NCI-H345 (cell line): ENCODE measurements around the gene TMEM14B.
"Not testable (repeated sequence)": the region's sequence is repeated elsewhere in the genome, so short reads cannot be mapped to it uniquely, and the experiment has no call there.

Experiments
- DNase-seq: peaks from one replicate; lab custom pipeline; 2025; lab: John Stamatoyannopoulos, UW

Gene TMEM14B

DNA sequence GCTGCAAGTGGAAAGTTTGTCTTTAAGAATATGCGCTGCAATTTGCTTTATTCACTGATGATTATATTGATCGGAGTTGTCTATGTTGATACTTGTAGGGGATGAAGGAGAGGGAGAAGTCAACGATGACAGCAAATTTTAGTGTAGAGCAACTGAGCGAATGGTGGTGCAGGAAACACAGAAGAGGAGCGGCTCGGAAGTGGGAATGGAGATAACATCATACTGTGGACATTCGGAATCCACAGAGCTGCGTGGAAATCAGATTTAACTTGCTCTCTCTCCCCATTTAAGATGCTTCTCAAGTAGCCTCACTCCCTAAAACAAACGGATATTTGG, 722 bp upstream of the TMEM14B start:
- DNase-seq = no peak

DNA sequence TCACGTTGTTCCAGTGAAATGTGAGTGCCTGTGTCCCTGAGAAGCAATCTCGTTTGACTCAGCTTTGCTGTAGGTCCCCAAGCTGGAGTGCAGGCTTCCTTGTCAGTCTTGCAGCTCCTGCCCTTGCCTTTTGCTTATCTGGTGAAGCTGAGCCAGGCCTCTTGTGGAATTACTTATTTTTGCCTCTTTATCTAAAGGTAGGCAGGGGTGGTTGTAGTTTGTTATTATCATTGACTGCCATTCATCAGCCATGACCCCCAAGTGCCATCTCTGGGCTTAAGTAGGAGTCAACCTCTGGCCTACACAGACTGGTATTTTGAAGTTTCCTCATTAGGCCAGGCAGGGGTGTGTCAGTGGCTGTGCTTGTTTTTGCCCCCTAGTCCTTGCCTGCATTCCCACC, 2.1 kb downstream of the TMEM14B start:
- no peak for DNase-seq

DNA sequence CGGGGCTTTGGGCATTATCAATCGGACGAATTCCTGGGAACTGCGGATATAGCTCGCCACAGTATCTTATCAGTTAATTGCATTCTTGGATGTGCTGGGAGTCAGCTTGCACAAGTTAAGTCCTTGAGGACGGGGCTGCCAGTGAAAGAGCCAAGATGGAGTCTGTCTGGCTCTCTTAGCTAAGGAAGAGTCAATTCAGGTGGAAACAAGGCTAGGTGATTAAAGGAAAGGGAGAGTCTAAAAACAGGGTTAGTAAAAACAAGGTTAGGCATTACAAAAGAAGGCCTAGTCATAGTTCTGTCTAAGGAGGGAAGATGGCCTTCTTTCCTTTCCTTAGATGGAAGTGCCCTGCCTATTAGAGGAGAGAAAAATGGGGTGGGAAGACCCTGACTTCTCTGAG, 3.0 kb downstream of the TMEM14B start:
- DNase-seq = not testable (repeated sequence)

DNA sequence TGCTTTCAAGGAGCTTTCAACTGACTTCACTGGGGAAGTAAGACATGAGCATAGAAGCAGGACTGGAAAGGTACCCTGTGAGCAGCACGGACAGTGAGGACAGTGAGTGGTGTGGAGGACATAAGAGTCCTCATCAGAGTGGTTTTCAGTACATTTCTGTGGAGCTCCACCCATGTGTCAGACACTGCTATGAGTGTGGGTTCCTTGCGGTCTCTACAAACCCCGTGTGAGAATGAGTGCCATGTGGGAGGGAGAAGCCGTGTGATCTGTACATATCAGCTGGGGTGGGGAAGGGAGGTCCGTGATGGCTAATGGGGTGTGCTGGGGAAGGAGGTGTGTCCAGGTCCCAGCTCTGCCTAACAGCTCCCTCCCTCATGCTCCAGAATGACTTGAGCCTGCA, 4.2 kb downstream of the TMEM14B start:
- not testable (repeated sequence) for DNase-seq

DNA sequence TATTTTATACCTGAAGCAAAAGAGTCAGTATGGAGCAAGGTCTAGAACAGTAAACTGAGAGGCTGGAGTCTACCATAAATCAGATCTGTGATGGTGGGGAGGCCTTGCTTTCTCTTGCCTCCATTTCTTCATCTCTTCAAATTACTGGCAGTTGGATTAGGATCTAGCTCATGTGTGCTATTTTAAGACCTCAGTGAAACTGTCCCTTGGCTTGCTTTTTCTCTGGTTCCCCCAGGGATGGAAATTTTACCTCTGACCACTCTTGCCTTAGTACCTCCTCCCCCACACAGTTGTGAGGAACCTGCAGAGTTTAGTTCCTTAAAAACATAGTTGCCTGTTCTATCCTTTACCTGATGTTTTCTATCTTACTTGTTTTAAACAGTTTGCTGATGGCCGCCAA, 8.5 kb downstream of the TMEM14B start:
- no peak for DNase-seq

DNA sequence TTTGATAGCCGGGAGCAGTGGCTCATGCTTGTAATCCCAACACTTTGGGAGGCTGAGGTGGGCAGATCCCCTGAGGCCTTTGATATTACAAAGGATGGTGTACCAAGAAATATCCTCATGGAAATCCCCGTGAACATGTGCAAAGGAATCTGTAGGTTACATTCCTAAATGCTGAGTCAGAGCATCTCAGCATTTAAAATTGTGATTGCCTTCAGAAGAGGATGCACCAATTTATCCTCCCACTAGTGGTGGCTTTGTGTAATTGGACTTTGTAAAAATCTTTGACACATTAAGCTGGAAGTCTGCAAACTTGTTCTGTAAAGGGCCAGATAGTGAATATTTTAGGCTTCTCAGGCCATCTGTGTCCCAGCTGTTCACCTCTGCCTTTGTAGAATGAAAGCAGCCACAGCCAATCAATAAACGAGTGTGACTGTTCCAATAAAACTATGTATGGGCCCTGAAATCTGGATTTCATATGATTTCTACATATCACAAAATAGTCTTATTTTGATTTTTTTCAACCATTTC, 11.8 kb downstream of the TMEM14B start:
- DNase-seq = no peak

DNA sequence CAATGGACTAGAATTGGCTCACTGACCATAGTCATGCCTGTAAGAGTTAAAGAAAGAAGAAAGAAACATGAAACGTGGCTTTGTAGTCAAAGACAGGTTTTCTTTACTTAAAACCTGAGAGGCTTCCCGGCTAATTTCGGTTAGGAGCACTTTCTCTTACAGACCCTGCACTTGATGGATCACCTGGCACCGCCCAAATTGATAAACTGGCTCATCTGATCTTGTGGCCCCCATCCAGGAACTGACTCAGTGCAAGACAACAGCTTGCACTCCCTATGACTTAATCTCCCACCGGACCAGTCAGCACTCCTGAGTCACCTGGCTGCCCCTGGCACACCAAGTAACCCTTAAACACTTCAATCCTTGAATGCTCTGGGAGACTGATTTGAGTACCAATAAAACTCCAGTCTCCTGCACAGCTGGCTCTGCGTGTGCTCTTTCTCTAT, 12.3 kb downstream of the TMEM14B start:
- no peak for DNase-seq

DNA sequence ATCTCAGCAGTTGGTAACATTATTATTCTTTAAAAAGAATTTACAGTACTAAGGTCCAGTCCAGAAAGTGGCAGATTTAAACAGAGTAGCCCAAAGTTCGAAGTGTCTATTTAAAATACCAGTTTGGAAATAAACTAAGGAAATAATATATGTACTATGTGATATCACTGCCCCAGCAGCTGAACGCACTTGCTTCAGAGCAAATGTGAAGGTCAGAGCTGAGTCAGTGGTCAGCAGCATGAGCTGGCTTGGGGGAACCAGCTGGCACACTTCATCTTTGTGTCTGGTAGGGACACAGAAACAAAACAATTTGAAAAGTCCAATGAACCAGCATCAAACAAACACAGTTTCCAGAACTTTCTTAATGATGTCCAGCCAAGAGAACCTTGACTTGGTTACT, 15.4 kb downstream of the TMEM14B start:
- no peak for DNase-seq

DNA sequence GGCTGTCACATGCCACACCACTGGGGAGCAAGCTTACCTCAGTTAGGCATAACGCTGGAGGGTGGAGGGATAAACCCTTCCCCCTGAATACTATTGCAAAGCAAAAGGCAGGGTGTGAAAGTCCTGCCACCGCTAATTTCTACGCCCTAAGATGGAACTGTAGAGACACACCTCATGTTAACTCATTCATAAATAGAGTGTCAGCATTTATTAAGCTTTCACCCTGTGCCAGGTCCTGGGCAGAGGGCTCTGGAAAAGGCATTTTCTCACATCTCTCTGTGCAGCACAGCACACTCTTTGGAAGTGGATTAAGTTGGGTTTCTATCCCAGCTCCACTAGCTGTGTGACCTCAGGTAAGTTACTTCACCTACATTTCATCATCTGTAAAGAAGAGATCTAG, 21.8 kb downstream of the TMEM14B start:
- DNase-seq = no peak

DNA sequence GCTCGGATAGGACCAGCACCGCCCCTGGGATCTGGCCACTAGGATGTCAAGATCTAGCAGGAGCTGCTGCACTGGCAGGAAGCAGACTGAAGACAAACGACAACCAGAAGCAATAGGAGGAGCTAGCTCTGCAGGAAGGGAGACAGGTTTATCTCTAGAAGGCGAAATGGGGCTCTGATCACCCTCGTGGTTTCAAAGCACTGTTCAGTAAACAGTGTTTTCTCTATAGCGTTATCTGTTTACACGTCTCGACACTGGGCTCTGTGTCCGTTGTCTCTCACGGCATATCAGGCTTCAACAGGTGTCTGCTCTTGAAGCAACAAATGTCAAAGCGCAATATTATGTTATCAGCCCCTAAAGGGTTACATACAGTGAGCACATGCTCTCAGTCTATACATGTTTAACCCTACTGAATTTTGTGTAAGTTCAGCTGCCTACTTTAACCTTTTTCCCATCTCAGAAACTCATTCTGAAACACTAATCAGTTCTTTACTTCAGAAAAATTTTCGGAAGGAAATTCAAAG, 23.8 kb downstream of the TMEM14B start:
- DNase-seq = no peak

DNA sequence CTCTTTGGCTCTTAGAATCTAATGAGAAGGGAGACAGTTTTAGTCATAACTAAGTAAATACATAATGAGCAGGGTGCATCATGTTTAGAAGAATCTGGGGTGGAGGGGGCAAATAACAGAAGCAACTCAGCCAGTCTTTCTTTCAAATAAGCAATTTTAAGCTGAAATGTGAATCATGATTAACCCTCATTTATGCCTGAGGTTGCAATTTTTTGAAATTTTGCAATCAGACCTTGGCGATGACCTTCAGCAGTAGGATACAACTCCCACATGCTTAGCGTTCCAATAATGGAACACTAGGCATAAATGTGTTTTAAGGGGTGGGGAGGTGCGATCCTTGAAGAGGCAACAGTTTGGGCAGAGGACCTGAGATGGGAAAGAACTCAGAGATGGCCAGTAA, 30.6 kb downstream of the TMEM14B start:
- no peak for DNase-seq

DNA sequence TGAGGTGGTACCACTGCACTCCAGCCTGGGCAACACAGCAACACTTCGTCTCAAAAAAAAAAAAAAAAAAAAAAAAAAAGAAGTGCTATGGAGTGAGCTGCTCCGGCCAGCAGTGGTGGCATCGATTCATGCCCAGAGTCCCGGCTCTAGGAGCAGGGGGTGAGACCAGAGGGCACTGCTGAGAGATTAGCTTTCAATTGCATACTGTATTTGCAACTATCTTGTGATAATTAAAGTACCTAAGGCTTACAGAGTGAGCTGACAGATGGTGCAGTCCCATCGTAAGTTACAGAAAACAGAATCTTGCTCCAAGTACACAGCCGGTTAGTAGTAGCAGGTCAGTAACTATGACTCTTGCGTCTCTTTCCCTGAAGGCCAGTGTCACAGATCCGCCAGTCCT, 31.5 kb downstream of the TMEM14B start:
- DNase-seq = no peak

DNA sequence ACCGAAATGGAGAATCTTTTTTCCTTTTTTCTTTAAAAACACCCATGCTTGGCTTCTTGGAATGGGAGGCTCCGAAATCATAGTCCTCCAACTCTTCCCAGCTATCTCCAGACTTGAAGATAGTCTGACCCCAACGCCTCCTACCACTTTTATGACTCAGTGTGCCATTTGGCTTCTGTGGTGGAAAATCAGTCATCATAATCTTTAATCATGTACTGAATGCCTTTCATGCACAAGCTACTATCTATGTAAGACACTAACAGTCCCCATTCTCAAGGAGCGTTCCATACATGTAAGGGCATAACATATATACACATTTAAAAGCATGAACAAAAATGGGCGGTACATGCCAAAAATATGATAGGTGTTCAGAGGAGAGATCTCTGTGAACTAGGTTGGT, 44.1 kb downstream of the TMEM14B start:
- no peak for DNase-seq

DNA sequence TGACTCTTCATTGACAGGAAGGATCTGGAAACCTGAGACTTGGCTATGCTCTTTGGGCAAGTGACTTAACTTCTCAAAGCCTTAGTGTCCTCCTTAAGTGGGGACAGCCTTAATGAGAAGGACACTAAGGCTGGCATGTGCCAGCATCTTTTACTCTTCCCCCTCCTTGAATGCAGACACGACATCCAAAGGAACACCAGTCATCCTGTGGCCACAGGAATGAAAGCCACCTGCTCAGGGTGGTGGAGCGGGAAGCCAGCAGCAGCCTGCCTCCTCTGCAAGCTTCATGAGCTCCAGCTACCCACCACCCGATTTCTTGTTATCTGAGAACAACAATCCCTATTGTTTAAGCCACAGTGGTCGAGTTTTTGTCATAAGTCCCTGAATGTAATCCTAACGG, 44.5 kb downstream of the TMEM14B start:
- no peak for DNase-seq

DNA sequence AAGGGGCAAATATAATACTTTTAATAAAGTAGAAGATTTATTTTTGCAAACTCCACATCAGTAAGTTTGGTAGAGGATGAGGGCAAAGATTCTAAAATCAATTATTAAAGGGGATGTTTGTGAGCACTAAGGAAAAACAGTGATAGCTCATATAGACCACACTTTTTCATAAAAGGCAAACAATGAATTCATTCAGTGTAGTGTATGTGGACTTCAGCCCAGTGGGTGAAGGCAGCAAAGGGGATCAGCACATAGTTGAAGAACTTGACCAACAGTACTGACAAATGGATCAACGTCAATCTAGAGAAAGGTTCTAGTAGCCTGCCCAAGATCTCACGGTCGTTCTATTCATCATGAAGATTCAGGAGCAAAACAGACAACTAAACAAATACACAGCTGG, 45.4 kb downstream of the TMEM14B start:
- DNase-seq = no peak

DNA sequence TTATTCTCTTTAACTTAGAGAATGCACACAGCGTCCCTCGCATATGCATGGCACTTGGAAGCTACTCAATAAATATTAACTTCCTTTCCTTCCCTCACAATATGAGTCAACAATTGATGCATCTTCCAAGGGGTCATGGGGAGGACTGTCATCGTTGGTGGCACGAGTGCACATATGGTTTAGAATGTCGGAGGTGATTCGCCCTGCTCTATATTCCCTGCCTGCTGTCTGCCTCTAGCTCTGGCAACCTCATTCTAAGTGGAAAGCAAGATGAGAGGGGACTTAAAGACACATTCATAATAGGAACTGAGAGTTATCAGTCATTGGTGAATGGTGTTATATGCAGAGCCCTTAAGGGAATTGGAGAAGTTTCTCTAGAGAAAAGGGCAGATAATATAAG, 46.1 kb downstream of the TMEM14B start:
- DNase-seq = no peak

DNA sequence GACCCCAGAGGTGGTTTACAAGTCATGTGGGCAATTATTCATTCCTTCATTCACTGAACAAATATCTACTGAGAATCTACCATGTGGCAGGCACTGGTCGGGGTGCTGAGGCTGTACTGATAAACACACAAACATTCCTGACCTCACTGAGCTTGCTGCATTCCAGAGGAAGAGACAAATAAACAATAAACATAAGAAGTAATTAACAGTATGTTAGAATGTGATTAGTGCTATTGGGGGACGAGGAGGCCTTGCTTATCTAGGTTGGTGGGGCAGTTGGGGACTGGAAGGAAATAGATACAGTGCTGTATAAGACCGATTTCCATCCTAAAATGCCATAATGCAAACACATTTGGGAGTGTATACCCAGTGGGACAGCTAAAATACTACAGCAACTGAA, 46.6 kb downstream of the TMEM14B start:
- DNase-seq = no peak

DNA sequence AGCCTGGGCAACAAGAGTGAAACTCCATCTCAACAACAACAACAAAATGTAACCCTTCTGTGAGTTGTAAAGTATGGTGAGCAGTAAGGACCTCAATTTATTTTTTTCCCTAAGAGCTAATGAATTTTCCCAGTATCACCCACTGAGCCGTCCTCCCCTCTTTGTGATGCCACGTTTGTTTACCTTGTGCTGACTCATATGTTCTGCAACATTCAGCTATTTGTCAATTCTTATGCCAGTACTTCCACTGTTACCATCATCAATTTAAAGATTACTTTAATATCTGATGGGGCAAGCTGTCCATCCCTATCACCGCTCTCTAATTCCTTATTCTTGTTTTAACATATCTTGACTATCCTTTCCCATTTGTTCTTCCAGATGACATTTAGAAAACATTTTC, 53.2 kb downstream of the TMEM14B start:
- no peak for DNase-seq

DNA sequence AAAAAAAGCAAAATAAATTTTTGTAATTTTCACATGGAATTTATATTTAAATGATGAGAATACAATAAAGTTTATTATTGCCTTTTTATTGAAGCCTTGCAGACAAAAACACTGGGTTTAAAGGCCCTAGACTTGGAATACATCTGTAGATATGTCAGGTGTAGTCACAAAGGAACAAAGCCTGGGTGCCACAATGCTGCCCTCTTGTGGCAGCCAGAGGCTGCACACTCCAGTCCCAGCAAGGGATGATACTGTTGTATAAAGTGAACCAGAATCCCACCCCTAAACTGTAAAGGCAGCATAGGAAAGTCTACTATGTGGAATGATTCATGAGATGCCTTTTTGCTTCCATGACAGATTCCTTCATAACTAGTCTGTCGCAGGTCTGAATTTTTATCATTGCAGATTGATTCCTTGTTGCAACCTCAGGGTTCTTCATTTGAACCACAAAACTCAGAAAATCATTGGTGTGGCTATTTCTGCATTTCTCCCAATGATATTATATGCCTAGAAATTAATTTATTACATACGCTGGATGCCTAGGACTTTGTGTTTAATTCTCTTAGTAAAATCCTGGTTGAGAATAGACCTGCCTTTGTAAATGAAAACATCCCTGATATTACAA, 53.7 kb downstream of the TMEM14B start:
- peak; percentile 5 for DNase-seq
